ENCODE measurements around the gene PPP4C.

Gene PPP4C

DNA sequence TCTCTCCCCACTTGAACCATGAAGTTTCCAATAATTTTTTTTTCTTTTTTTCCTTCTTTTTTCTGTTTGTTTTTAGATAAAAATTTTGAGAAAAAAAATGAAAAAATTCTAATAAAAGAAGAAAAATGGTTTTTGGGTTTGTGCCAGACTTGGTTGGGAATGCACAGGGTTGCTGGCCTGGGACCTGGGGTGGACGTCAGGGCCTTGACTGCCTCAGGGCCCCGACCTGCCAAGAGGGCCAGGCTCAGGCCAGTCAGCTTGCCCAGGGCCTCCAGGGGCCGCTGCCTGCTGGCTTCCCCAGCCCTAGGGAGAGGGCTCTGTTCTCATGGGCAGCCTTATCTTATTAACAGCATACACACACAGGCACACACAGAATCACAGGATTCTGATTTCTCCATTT lies 9.5 kb downstream of the PPP4C start:
- Mint-ChIP-seq H3K4me3 (no peak overlapping the region), H3K9me3 (no peaks in the 10 kb centered on the region), H3K27me3 (no peaks in the 10 kb centered on the region), H3K4me1 (peaks cover 25% of the 10 kb centered on the region), H3K27ac (no peak overlapping the region)
- DNase-seq (no peak), ATAC-seq (no peak)

GRCh38 chr16:30085820-30086219 lies 10.0 kb downstream of the PPP4C start:
- H3K27me3 Mint-ChIP-seq: no peaks in the 10 kb centered on the region
- H3K4me1 Mint-ChIP-seq: peaks cover 31% of the 10 kb centered on the region
- ATAC-seq (no peak), DNase-seq (no peak)
- no peak overlapping the region for H3K27ac Mint-ChIP-seq
- H3K9me3 Mint-ChIP-seq: no peaks in the 10 kb centered on the region
- no peak overlapping the region for H3K4me3 Mint-ChIP-seq

- Mint-ChIP-seq H3K27me3 (no peaks in the 10 kb centered on the region), H3K4me3 (no peak overlapping the region), H3K9me3 (no peaks in the 10 kb centered on the region), H3K4me1 (peaks cover 38% of the 10 kb centered on the region), H3K27ac (no peak overlapping the region)
- ATAC-seq (peak; percentile 16), DNase-seq (no peak)
Measured at GRCh38 chr16:30086291-30087140, 10.7 kb downstream of the PPP4C start.

DNA sequence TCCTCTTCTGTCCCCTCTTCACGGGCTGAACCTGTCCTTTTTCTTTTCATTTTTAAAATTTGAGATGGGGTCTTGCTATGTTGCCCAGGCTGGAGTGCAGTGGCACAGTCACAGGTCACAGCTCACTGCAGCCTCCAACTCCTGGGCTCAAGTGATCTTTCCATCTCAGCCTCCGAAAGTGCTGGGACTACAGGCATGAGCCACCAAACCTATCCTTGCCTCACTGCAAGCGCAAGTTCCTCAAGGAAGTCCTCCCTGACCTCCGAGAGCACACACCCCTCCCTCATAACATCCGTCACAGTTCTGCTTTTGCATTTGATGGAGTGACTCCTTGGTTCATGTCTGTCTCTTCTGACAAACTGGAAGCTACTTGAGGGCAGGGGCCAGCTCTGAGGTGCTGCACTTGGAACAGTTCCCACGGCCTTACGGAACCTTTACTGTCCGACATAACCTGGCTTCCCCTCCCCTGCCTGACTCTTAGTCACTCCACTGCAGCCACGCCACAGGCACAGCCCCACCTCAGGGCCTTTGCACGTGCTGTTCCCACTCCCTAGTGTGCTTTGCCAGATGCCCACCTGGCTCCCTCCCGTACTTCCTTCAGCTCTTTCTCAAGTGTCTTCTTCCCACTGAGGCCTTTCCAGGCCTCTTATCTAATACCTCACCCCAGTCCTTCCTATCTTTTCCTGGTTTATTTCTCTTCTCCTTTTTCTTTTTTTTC lies 11.5 kb downstream of the PPP4C start:
- no peaks in the 10 kb centered on the region for H3K27me3 Mint-ChIP-seq
- H3K4me1 Mint-ChIP-seq: peaks cover 46% of the 10 kb centered on the region
- H3K9me3 Mint-ChIP-seq: no peaks in the 10 kb centered on the region
- no peak overlapping the region for H3K4me3 Mint-ChIP-seq
- peak overlapping the region in 1 of 2 donors; percentile 4 for H3K27ac Mint-ChIP-seq
- ATAC-seq (no peak), DNase-seq (no peak)

GRCh38 chr16:30088237-30088831 lies 12.5 kb downstream of the PPP4C start:
- H3K27ac Mint-ChIP-seq: peak overlapping the region in 1 of 2 donors; percentile 76
- H3K4me1 Mint-ChIP-seq: peaks cover 56% of the 10 kb centered on the region
- no peak for DNase-seq

DNA sequence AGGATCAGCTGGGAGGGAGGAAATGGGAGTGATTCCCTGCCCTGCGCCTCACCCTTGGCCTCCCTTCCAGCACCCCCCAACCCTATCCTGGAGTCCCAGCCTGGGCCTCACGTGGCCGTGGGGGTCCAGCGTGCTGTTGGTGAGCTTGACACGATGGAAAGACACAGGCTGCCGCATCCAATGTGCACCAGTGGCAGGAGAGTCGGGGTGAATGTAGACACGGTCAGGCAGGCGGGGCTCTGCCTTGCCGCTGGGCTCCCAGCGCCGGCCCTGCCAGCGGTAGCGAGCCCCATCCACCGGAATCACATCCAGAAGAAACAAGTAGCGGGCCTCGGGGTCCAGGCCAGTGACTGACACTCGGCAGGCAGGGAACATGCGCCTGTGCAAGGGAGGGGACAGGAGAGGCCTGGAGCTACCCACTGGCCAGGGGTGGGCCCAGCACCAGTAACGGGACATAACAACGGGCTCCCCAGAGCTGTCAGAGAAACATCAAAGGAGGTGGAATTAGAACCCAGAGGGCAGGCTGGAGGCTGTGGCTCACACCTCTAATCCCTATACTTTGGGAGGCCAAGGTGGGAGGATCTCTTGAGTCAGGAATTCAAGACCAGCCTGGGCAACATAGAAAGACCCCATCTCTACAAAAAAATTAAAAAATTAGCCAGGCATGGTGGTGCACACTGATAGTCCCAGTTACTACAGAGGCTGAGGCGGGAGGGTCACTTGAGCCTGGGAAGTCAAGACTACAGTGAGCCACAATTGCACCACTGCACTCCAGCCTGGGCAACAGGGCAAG lies 13.2 kb downstream of the PPP4C start:
- ATAC-seq (no peak), DNase-seq (no peak)
- Mint-ChIP-seq H3K27ac (no peak overlapping the region), H3K4me3 (no peak overlapping the region), H3K27me3 (no peaks in the 10 kb centered on the region), H3K4me1 (peaks cover 59% of the 10 kb centered on the region), H3K9me3 (no peaks in the 10 kb centered on the region)

More at GRCh38 chr16:30088237-30088831, 12.5 kb downstream of the PPP4C start:
- Mint-ChIP-seq H3K9me3 (no peaks in the 10 kb centered on the region), H3K27me3 (no peaks in the 10 kb centered on the region), H3K4me3 (no peak overlapping the region)
- ATAC-seq: no peak

DNA sequence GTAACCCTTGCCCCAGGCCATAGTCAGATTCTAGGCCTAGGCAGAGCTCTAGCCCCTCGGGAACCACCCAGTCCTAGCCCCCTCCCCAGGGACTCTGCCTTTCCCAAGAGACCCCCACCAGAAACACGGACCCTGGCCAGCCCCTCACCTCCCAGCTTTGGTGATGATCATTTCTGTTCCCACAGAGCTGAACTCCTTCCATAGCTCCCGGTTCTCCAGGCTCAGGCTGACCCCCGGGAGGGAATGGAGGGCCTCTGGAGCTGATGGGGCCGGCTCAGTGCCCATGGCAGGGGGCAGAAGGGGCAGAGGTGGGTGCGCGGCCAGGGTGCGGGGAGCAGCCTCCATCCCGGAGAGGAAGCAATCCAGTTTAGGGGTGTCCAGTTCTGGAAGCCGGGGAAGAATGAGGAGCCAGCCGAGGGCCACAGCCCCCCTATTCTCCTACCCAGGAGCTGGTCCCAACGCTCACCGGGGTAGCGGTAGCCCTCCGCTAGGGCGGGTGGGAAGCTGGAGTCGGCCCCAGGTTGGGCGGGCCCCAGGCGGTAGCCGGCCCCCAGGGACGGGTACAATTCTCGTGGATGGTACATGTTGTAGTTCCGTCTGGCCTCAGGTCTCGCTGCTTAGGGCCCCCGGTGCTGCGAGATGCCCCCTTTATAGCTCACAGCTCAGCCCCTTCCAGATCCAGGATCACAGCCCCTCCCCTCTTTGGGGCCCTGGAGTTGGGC lies 15.0 kb downstream of the PPP4C start:
- Mint-ChIP-seq H3K27ac (peak overlapping the region in 1 of 2 donors; percentile 71), H3K4me3 (peak overlapping the region; percentile 90 to 94), H3K27me3 (no peaks in the 10 kb centered on the region), H3K9me3 (no peaks in the 10 kb centered on the region), H3K4me1 (peaks cover 70% of the 10 kb centered on the region)
- ATAC-seq (no peak), DNase-seq (no peak)

- peak within 1 kb of the TSS; percentile 90 to 94 for H3K4me3 Mint-ChIP-seq
- no peaks in the 10 kb centered on the region for H3K27me3 Mint-ChIP-seq
- H3K27ac Mint-ChIP-seq: peak within 1 kb of the TSS; percentile 92 to 95
- DNase-seq: peak; percentile 96
- peaks cover 3% of the 10 kb centered on the region in 2 donors for H3K9me3 Mint-ChIP-seq
- ATAC-seq: peak; percentile 85
- peaks cover 70% of the 10 kb centered on the region for H3K4me1 Mint-ChIP-seq
Measured at GRCh38 chr16:30091474-30092372, 15.9 kb downstream of the PPP4C start, which contains the start of gene TBX6. Gene TBX6, minus strand, starts transcription at chr16:30091924. Its CDS starts 731 bp downstream, at chr16:30091193.

- ATAC-seq: peak; percentile 69
- Mint-ChIP-seq H3K4me1 (peaks cover 70% of the 10 kb centered on the region), H3K4me3 (peak overlapping the region; percentile 90 to 94), H3K27me3 (no peaks in the 10 kb centered on the region), H3K9me3 (peaks cover 10 to 11% of the 10 kb centered on the region in 2 donors), H3K27ac (peak overlapping the region; percentile 92 to 95)
- peak; percentile 77 to 89 for DNase-seq
Measured at GRCh38 chr16:30092373-30093010, 16.7 kb downstream of the PPP4C start.

- DNase-seq (no peak), ATAC-seq (no peak)
- Mint-ChIP-seq H3K4me3 (peak overlapping the region; percentile 94 to 97), H3K9me3 (peaks cover 23 to 24% of the 10 kb centered on the region in 2 donors), H3K27ac (peak overlapping the region; percentile 88 to 97), H3K27me3 (no peaks in the 10 kb centered on the region), H3K4me1 (peaks cover 60% of the 10 kb centered on the region)
Measured at GRCh38 chr16:30094541-30095165, 18.9 kb downstream of the PPP4C start.

DNA sequence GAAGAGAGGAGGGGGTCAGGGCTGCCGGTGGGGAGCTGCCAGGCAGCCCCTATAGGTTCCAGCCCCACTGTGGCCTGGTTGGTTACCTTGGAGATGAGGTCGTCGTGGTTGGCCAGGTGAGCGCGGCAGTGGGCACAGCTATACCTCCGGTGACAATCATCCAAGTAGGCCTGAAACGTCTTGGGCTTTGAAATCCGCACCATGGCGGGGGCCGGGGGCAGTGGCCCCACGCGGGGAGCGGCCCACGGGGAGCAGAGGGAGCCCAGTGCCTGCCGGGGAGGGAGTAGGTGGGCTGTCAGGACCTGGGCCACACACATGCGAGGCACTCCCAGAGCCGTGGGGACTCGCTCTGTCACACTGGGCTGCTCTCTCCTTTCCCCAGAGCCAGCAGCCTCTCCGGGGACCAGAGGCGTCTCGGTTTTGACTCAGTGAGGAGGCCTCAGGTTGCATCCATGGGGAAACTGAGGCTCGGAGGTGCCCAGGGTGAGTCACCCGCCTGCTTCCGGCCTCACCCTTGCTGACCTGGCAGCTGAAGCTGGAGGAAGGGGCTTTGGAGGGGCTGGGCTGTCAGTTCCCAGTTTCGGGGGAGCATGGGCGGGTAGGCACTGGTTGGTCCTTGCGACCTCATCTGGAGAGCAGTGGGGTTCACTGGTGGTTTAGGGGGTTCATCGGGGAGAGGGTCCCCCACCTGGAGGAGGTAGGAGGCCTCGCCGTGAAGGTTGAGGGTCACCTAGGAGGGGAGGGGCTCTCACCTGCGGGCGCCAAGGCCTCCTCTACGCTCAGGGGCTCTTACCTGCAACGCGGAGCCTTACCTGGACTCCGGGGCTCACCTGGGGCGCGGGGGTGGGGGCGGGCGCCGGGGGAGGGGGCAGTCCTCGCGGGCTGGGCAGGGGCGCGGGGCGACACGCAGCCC lies 19.6 kb downstream of the PPP4C start:
- H3K9me3 Mint-ChIP-seq: peaks cover 23 to 24% of the 10 kb centered on the region in 2 donors
- no peaks in the 10 kb centered on the region for H3K27me3 Mint-ChIP-seq
- DNase-seq: no peak
- peak overlapping the region; percentile 94 to 97 for H3K4me3 Mint-ChIP-seq
- H3K27ac Mint-ChIP-seq: peak overlapping the region; percentile 88 to 97
- peaks cover 53% of the 10 kb centered on the region for H3K4me1 Mint-ChIP-seq
- no peak for ATAC-seq

All from stimulated activated naive CD8-positive, alpha-beta T cell treated with anti-CD3 and anti-CD28 coated beads, Interleukin-15, amount 100 ng/mL, for 72 hours (primary cell).